CD14-positive monocyte (primary cell): ENCODE results near the gene LRRK2. TPM values are rescaled to one million over a fixed set of nuclear protein-coding genes. Genes with fewer than 3 reads are reported as not detected.
"Not testable (repeated sequence)": the region's sequence is repeated elsewhere in the genome, so short reads cannot be mapped to it uniquely, and the experiment has no call there.

Experiments
- DNase-seq, 3 donors: peaks; one replicate each; pipeline ENCODE4 v3.0.0-alpha.2; 2011 to 2022
- H2AFZ ChIP-seq: 2 replicates; pipeline ENCODE4 v1.6.0; 2012; ENCODE audit warnings: mild to moderate bottlenecking, low read depth, low read length, inconsistent platforms; ENCODE audit not compliant: insufficient read depth, poor library complexity, severe bottlenecking
- H3K27ac ChIP-seq, 2 donors: 1 replicate in 1 of 2; 2 replicates in 1 of 2; pipeline ENCODE4 v1.5.1; 2012 to 2013; ENCODE audit warnings: low read length in 2 of 2, control low read depth in 1 of 2, inconsistent platforms in 1 of 2, low read depth in 1 of 2, mild to moderate bottlenecking in 1 of 2
- H3K27me3 ChIP-seq, 2 donors: one replicate each; pipeline versions ENCODE4 v1.6.0 to v1.6.1; 2011 to 2013; ENCODE audit warnings: low read length in 2 of 2; ENCODE audit not compliant: control insufficient read depth in 2 of 2, insufficient read depth in 2 of 2
- H3K36me3 ChIP-seq, 2 donors: replicated peaks in 1 of 2; 1 replicate in 1 of 2; 2 replicates in 1 of 2; pipeline versions ENCODE4 v1.5.1 to v1.6.1; 2012 to 2013; ENCODE audit warnings: low read length in 2 of 2, control low read depth in 1 of 2, inconsistent platforms in 1 of 2, mild to moderate bottlenecking in 1 of 2; ENCODE audit not compliant: insufficient read depth in 2 of 2, control insufficient read depth in 1 of 2
- H3K4me1 ChIP-seq, 2 donors: 1 replicate in 1 of 2; 2 replicates in 1 of 2; pipeline versions ENCODE4 v1.5.1 to v1.6.1; 2012 to 2013; ENCODE audit warnings: low read length in 2 of 2, control low read depth in 1 of 2, inconsistent platforms in 1 of 2, mild to moderate bottlenecking in 1 of 2, moderate library complexity in 1 of 2; ENCODE audit not compliant: insufficient read depth in 2 of 2, control insufficient read depth in 1 of 2
- H3K4me2 ChIP-seq: replicated peaks from 2 replicates; pipeline ENCODE3; 2012; ENCODE audit warnings: low read length, moderate library complexity, mild to moderate bottlenecking; ENCODE audit not compliant: poor library complexity, severe bottlenecking; ENCODE audit errors: extremely low read depth
- H3K4me3 ChIP-seq, 3 experiments: fragments of 200-600 bp in 1 of 3; sonication (generic) in 1 of 3; replicated peaks in 1 of 3; 1 replicate in 2 of 3; 2 replicates in 1 of 3; pipeline ENCODE4 v1.5.1; 2011 to 2013; ENCODE audit warnings: low read length in 3 of 3, mild to moderate bottlenecking in 3 of 3, control low read depth in 2 of 3, low read depth in 2 of 3, inconsistent platforms in 1 of 3, moderate library complexity in 1 of 3
- H3K79me2 ChIP-seq: 2 replicates; pipeline ENCODE4 v1.6.0; 2012; ENCODE audit warnings: mild to moderate bottlenecking, control low read depth, inconsistent platforms, low read length, moderate library complexity; ENCODE audit not compliant: insufficient read depth
- H3K9ac ChIP-seq: 2 replicates; pipeline ENCODE4 v1.6.0; 2017; ENCODE audit warnings: low read length, mild to moderate bottlenecking; ENCODE audit not compliant: insufficient read depth, poor library complexity, severe bottlenecking
- H3K9me3 ChIP-seq, 2 donors: replicated peaks in 1 of 2; 1 replicate in 1 of 2; 2 replicates in 1 of 2; pipeline versions ENCODE4 v1.5.1 to v1.6.1; 2012 to 2013; ENCODE audit warnings: low read length in 2 of 2, control low read depth in 1 of 2; ENCODE audit not compliant: control insufficient read depth in 1 of 2, insufficient read depth in 1 of 2
- H4K20me1 ChIP-seq: 2 replicates; pipeline ENCODE4 v1.6.0; 2012; ENCODE audit warnings: mild to moderate bottlenecking, low read length, control low read depth, moderate library complexity; ENCODE audit not compliant: insufficient read depth
- H3K27ac Mint-ChIP-seq, 7 donors: one replicate each; pipeline ENCODE4 v1.8.0; 2020; ENCODE audit warnings: mild to moderate bottlenecking in 7 of 7, mixed read lengths in 7 of 7, moderate library complexity in 6 of 7, inconsistent platforms in 2 of 7
- H3K27me3 Mint-ChIP-seq, 3 donors: one replicate each; pipeline ENCODE4 v1.8.0; 2021 to 2022; ENCODE audit warnings: low read depth in 3 of 3, mild to moderate bottlenecking in 3 of 3, mixed read lengths in 3 of 3, moderate library complexity in 3 of 3, inconsistent platforms in 1 of 3
- H3K36me3 Mint-ChIP-seq, 2 donors: one replicate each; pipeline ENCODE4 v1.8.0; 2020; ENCODE audit warnings: mixed read lengths in 2 of 2, inconsistent platforms in 1 of 2, mild to moderate bottlenecking in 1 of 2
- H3K4me1 Mint-ChIP-seq: one replicate; pipeline ENCODE4 v1.8.0; 2020; ENCODE audit warnings: mild to moderate bottlenecking, mixed read lengths
- H3K4me3 Mint-ChIP-seq, 2 donors: one replicate each; pipeline ENCODE4 v1.8.0; 2020; ENCODE audit warnings: mild to moderate bottlenecking in 2 of 2, mixed read lengths in 2 of 2, moderate library complexity in 1 of 2
- H3K9me3 Mint-ChIP-seq, 7 donors: one replicate each; pipeline ENCODE4 v1.8.0; 2020 to 2022; ENCODE audit warnings: mixed read lengths in 7 of 7, mild to moderate bottlenecking in 6 of 7, moderate library complexity in 6 of 7, inconsistent platforms in 2 of 7
- WGBS: methylation state at CpG from one replicate; pipeline ENCODE4 v1.1.5; 2013; ENCODE audit warnings: missing lambda C conversion rate; ENCODE audit not compliant: insufficient coverage; 5-methylcytosine and 5-hydroxymethylcytosine counted together
- intact Hi-C, 2 donors: fragments of 100-400 bp; cut with micrococcal nuclease; formaldehyde crosslinking; loops; one replicate each; pipeline versions ENCODE4 v1.15.0 to v1.15.1; 2023
- polyA plus RNA-seq, 3 donors: library from polyadenylated mRNA; depleted of rRNA in 1 of 3; unstranded in 2 of 3; stranded (reverse) in 1 of 3; fragments of 300-500 nt in 2 of 3; fragments of >200 nt in 1 of 3; fragmentation: Illumina TruSeq in 2 of 3; gene quantifications; 1 replicate in 2 of 3; 2 replicates in 1 of 3; pipeline ENCODE4 v1.2.3, GENCODE V29; 2012 to 2021
- TF ChIP-seq, protein P1 (sequence below): fragments of 200-600 bp; IDR thresholded peaks from one replicate; pipeline ENCODE4 v1.8.0; 2022; ENCODE audit warnings: antibody characterized with exemption, mild to moderate bottlenecking

Gene LRRK2
- polyA plus RNA-seq, 3 donors = 47.7 to 67.2 (median 47.9) TPM

GRCh38 chr12:40209886-40210285 lies 14.9 kb upstream of the LRRK2 start:
- Histone ChIP-seq H4K20me1 (no peaks in the 10 kb centered on the region), H3K27ac (peak overlapping the region; percentile 82 to 89), H3K4me1 (peaks cover 42 to 55% of the 10 kb centered on the region in 2 donors), H3K4me3 (peak overlapping the region in 1 of 3 experiments; percentile 69), H3K9ac (no peak overlapping the region), H3K4me2 (peak overlapping the region; percentile 77), H3K36me3 (no peaks in the 10 kb centered on the region), H3K27me3 (no peaks in the 10 kb centered on the region), H3K79me2 (no peaks in the 10 kb centered on the region), H2AFZ (peak overlapping the region; percentile 69), H3K9me3 (peaks cover 0 to 2% of the 10 kb centered on the region in 2 donors)
- H3K4me3 Mint-ChIP-seq = peak overlapping the region in 1 of 2 donors; percentile 44
- peaks cover 37% of the 10 kb centered on the region for H3K4me1 Mint-ChIP-seq
- peaks cover 0 to 7% (median under 1%) of the 10 kb centered on the region in 7 donors for H3K9me3 Mint-ChIP-seq
- H3K36me3 Mint-ChIP-seq = no peaks in the 10 kb centered on the region
- TF ChIP-seq, protein P1, sequence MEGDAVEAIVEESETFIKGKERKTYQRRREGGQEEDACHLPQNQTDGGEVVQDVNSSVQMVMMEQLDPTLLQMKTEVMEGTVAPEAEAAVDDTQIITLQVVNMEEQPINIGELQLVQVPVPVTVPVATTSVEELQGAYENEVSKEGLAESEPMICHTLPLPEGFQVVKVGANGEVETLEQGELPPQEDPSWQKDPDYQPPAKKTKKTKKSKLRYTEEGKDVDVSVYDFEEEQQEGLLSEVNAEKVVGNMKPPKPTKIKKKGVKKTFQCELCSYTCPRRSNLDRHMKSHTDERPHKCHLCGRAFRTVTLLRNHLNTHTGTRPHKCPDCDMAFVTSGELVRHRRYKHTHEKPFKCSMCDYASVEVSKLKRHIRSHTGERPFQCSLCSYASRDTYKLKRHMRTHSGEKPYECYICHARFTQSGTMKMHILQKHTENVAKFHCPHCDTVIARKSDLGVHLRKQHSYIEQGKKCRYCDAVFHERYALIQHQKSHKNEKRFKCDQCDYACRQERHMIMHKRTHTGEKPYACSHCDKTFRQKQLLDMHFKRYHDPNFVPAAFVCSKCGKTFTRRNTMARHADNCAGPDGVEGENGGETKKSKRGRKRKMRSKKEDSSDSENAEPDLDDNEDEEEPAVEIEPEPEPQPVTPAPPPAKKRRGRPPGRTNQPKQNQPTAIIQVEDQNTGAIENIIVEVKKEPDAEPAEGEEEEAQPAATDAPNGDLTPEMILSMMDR = no peak
- peak overlapping the region; percentile 93 to 99 (median 96) for H3K27ac Mint-ChIP-seq
- no peak for DNase-seq
- 80% methylated on average over 2 of the region's 4 CpGs for WGBS
- H3K27me3 Mint-ChIP-seq = no peaks in the 10 kb centered on the region
- intact Hi-C loops = loop anchor here in 1 of 2 donors (2.0 to 5.0 kb wide), 2 partner anchors 15 to 53 kb away; partner anchors contain the start of gene LRRK2

DNA sequence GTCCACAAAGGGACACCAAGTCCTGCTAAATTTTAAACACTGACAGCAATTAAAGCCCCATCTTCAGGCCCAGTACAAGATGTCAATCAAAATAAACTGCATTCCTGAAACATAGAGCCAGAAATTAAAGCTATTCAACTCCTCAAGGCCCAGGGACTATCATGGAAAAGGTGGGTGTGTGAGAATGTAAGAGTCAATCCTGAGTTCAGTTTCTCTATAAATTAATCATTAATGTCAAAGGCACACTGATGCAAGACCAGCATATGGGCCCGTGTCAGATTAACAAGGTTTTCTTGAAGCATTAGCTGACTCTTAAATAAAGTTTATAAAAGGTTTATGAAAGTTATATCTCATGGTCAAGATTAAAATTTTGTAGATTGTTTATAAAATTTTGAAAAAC lies 13.6 kb upstream of the LRRK2 start:
- DNase-seq, H3K27me3 Mint-ChIP-seq, H3K4me2 ChIP-seq, H2AFZ ChIP-seq, H3K36me3 ChIP-seq, H3K9me3 Mint-ChIP-seq, H3K9ac ChIP-seq, intact Hi-C loops, H3K4me3 Mint-ChIP-seq, H3K27me3 ChIP-seq, H3K79me2 ChIP-seq, H4K20me1 ChIP-seq, H3K9me3 ChIP-seq, H3K4me3 ChIP-seq, H3K36me3 Mint-ChIP-seq: not testable (repeated sequence)
- peak overlapping the region; percentile 54 to 85 (median 69) for H3K27ac Mint-ChIP-seq
- Histone ChIP-seq H3K4me1 (peaks cover 53 to 68% of the 10 kb centered on the region in 2 donors), H3K27ac (peak overlapping the region; percentile 45 to 74)
- WGBS = no CpG with 5 or more reads among the region's 1 CpG
- H3K4me1 Mint-ChIP-seq = peaks cover 50% of the 10 kb centered on the region
